HG03575 (cell line): ENCODE results near the gene CYP2W1.

Experiments used
- ATAC-seq: cut with Tn5 transposase; IDR thresholded peaks from one replicate; pipeline ENCODE4 v1.9.1; 2021; ENCODE audit not compliant: unreplicated experiment, insufficient number of reproducible peaks, low FRiP score; ENCODE audit errors: extremely low read depth

CYP2W1 gene

DNA sequence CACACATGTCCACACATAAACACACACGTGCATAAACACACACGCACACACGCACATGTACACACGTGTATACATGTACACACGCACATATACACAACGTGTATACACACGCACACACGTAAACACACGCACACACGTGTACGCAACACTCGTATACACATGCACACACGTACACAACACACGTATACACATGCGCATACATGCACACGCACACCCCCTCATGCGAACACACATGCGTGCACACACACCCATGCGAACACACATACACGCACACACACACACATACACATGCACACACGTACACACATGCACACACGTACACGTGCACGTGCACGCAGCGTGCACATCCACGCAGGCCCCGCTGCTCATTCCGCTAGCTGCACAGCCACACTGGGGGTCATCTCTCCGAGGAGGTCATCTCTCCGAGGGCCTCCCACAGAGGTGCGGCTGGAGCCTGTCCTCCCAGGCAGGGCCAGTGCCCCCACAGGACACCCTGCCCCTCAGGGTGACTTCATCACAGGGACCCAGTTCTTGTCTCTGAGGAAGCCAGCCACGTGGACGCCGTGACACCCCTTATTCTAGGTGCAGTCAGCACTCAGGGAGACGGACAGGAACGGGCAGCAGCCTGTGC is 25.9 kb downstream of the CYP2W1 start:
- ATAC-seq: no peak

DNA sequence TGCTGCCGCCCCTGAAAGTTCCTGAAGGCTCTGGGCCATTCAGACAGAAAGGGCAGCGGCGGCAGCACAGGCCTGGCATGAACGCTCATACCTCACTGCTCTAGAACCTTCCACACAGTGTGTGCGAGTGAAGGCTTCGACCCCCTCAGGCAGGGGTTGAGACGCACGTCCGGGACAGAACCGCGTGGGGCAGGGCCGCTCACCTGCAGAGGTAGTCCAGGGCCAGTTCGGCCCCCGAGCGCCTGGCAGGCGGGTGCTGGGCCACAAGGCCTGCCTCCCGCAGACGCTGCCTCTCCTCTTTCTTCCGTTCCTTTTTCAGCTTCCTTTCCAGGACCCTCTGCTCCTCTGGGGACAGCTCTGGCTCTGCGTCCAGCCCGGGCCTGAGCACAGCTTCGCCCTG is 26.8 kb downstream of the CYP2W1 start:
- no peak for ATAC-seq

DNA sequence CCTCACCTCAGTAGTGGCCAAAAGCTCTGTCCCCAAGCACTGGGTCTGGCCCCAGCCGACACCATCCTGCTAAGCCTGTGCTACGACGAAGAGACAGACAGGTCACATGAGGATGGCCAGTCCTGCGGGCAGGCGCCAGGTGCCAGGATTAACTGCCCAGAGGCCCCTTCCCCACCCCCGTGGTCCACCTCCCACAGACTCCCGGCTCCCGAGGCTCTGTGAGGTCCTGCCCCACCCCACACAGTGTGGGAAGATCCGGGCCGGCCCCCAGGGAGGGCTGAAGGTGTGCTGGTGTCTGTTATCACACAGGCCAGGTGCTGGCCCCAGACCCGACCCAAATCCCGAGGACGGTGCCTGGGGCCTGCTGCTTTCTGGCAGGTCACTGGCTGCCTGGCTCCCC is 27.2 kb downstream of the CYP2W1 start:
- ATAC-seq: no peak

DNA sequence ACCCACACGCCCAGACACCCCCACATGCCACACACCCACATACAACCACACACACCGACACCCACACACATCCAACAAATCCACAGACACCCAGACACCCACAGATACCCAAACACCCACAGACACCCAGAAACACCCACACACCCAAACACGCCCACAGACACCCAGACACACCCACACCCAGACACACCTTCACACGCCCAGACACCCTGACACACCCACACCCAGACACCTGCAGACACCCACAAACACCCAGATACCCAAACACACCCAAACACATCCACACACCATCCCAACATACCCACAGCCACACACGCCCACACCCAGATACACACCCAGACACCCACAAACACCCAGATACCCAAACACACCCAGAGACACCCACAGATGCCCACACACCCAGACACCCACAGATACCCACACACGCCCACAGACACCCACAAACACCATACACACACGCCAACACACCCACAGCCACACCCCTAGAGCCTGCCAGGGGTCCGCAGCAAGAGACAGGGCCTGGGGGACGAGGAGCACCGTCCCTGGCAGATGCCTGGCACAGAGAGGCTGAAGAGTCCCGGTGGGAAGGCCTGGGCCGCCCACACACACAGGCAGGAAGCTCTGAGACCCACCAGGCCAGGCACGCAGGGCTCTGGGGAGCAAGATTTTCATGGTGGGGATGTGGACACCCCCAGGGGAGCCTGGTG is 28.5 kb downstream of the CYP2W1 start:
- ATAC-seq: no peak

DNA sequence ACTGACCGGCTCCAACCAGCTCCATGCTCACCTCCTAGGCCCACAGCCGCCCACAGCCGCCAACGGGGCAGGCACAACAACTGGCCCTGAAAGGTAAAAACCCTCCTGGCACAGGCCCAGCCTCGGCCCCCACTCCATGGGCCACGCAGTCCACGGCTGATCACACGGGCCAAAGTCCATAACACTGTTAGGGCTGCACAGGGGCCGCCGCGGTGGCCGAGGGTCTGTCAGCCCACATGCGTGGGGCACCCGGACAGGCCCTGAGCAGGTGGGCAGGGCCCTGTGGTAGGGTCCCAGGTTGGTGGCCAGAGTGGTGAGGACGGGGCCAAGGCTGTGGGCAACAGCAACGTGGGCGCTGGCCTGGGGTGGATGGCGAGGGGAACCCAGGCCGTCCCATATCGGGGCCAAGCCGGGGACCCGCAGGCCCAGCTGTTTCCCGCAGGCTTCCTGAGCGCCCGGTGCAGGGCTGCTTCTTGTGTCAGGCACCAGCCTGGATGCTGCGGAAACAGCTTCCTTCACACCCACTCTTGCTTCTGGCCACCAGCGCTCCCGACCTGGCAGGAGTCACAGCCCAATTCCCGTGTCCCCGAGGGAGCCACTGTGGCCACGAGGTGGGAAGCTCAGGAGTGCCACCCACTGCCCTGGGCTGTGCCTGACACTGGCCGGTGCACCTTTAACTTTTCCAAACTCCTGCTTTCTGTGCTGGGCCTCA is 29.2 kb downstream of the CYP2W1 start:
- ATAC-seq: no peak

DNA sequence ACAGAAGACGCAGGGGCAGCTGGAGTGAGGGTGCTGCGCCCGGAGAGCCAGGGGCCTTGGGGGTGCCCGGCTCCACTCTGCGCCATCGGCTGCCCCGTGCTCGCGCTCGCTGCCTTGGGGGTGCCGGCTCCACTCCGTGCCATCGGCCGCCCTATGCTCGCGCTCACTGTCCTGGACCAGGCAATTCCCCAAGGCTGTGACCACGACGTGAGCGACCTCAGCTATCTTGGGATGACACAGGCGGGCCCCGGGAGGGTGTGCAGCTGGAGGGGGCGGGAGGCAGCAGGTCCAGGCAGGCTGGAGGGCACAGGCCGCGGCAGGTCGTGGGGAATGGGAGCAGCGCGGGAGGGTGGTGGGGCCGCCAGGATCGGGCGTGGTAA is 29.7 kb downstream of the CYP2W1 start:
- no peak for ATAC-seq

DNA sequence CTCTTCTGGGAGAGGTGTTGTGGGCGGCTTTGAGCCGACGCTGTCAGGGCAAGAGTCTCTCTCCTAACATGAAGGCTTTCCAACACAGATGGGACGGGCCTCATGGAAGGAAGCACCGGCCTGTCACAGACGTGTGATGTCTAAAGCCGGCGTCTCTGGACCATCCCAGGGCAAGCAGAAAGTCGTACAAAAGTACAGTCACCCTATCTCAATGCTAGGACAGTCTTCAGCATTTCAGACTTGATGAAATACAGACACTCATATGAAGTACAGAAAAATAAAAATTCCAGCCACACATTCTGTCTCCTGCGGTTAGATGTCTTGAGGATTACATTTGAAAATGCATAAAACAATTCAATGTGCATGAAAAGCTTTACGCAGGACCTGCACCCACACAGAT is 30.6 kb downstream of the CYP2W1 start:
- ATAC-seq: no peak

DNA sequence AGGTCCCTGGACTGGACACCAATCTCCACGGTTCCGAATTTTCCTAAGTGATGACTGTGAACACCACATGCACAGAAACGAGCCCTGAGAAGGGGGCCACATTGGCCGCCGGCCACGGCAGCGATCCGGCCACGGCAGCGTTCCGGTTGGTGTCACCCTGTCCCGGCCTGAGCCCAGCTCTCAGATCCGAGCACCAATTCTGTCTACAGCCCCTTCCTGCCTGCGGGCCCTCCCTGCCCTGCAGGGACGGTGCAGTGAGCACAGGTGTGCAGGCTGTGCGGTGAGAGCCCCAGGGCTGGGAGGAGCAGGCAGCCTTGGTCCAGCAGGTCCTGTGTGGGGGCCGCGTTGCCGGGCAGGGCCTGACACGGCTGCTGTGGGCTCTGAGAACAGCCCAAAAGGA is 31.7 kb downstream of the CYP2W1 start:
- ATAC-seq: no peak

DNA sequence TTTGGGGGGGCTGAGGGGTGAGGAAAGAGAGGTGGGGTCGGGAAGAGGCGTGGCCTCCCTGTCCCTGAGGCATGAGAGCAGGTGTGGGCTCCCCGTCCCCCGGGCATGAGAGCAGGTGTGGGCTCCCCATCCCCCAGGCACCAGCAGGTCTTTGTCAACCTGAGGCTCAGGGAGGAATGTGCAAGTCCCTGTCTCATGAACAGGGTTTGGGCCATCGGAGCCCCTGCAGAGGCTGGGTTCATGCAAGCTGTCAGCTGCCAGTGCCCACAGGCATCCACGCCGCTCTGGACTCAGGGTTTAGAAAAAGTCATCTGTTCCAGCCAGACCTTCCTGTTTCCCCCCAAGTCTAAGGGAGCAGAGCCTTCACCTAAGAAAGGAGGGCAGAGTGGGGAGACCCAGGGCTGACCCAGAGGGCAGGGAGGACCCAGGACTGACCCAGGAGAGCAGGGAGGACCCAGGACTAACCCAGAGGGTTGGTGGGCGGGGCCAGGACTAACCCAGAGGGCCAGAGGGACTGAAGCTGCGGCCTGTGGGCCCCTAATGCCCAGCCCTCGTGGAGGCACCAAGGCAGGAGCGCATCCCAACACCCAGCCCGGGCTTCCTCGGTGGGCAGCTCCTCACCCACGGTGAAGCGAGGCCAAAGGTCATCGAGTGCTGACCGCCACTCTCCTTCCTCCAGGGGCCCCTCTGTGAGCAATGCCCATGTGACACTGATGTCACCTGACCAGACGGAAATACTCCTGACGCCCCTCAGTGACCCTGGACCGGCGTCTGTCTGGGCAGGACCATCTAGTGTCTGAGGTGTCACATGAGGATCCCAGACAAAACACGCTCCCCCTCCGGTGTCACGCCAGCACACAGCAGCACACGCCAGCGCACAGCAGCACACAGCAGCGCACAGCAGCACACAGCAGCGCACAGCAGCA is 32.5 kb downstream of the CYP2W1 start:
- no peak for ATAC-seq

DNA sequence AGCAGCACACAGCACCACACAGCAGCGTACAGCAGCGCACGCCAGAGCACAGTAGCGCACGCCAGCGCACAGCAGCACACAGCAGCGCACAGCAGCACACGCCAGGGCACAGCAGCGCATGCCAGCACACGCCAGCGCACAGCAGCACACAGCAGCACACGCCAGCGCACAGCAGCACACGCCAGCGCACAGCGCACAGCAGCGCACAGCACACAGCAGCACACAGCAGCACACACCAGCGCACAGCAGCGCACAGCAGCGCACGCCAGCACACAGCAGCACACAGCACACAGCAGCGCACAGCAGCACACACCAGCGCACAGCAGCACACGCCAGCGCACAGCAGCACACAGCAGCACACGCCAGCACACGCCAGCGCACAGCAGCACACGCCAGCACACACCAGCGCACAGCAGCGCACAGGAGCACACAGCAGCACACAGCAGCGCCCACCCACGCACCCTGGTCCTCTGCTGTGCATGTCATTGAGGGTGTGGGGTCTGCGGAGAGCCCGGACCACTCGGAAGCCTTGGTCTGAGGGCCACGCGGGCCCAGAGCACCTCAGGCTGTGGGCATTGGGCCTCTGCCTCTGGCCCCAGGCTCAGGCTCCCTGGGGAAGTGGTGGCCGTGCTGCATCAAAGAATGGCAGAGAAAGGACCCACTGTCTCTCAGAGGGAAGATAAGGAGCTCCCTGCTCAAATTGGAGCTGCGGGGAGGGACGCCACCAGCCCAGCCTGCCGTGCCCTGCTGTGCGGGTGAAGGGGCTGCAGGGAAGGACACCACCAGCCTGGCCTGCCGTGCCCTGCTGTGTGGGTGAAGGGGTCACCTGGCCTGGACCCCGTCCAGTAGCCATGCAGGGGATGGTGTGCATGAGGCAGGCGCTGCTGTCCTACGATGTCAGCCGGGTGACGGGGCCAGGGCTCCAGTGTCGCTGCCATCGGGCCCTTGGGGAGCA is 33.9 kb downstream of the CYP2W1 start:
- ATAC-seq: no peak

DNA sequence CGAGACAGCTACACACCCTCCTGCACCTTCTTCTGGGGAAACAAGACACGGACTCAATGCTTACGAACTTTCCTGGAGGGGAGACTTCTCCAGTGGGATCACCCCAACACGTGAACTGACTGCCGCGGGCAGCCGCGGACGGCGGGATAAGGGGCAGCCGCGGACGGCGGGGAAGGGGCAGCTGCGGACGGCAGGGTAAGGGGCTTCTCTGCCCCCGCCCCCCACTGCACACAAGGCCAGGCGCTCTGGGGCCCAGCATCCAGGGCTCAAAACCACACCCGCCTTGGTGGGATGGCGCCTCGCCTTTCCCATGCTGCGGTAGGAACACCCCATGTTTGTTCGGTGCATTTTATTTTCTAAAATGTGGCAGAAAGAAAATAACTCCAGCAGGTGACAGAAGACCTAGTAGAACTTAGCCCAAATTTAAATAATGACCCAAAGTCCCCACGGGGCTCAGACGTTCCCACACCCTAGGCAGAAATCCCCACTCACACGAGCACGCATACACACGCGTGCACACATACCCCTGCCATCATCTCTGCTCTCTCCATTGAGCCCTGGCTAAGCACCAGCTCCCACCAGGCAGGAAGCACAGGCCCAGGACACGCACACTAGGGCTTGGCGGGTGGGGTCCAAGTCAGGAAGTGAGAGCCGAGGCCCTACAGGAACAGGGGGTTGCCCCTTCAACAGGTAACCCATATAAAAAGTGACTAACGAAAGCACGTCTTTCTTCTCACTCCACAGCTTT is 34.8 kb downstream of the CYP2W1 start:
- no peak for ATAC-seq

DNA sequence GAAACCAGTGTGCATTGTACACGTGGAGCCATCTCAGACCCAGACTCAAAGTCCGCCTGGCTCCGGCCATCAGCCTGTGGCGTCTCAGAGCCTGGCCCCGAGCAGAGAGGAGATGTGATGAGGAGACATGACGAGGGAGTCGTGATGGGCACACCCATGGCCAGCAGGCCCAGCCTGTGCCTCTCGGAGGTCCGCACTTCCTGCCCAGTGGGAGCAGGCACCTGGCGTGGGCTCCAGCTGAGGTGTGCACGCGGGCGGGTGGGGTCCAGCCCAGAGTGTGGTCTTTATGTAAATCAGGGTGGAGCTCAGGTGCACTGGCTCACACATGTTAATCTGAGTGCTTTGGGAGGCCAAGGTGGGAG is 35.3 kb downstream of the CYP2W1 start:
- ATAC-seq: no peak

DNA sequence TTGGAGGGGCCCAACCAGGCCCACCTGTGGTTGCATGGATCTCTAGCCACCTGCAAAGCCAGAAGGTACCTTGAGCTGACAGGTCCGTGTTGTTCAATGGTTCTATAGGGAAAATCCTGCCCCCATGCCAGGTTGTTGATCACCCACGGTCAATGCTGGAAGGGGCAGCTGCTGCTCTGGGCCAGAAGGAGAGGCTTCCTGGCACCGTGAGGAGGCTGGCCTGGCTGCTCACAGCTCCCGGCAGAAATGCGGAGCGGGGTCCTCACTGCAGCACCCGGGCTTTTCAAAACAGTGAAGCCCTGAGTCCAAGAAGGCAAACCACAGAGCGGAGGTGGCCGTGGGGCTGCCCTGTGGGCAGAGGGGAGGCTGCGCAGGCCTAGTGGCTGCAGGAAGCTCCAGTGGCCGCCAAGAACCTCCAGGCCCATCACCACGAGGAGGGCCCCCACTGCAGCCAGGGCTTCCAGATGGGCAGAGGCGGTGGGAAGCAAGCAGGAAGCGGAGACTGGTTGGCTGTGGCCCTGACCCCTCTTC is 36.3 kb downstream of the CYP2W1 start:
- ATAC-seq: no peak

DNA sequence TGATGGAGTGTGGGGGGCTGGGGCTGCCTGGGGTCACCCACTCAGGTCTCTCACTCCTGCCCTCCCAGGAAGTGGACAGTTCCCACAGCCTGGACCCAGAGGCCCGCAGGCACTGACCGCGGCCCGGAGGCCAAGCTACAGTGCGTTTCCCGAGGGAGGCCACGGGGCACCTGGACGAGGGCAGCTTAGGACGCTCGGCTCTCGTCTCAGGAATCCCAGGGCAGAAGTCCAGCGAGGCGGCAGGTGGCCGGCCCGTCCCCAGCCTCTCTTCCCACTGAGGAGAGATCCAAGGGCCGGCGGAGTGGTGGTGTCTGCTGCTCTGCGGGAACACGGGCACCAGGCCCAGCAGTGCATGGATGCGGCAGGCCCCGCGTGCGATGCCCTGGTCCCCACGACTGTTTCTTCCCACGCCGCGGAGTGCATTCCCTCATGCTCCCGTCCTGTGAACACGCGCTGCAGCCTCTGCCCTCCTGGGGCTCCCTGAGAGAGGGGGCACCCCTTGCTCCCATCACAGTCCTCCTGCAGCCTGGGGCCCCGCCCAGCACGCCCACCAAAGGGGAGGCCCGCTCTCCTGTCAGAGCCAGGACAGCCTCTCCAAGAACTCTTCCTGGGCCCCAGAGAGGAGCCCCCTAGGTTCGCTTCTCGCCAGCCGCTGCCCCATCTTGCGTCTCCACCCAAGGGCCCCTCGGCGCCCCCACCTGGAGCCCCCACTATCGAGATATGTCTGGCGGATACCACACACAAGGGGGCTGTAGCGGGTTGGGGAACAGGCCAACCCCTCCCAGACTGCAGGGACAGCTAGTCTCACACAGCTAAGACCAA is 37.0 kb downstream of the CYP2W1 start:
- ATAC-seq: no peak

DNA sequence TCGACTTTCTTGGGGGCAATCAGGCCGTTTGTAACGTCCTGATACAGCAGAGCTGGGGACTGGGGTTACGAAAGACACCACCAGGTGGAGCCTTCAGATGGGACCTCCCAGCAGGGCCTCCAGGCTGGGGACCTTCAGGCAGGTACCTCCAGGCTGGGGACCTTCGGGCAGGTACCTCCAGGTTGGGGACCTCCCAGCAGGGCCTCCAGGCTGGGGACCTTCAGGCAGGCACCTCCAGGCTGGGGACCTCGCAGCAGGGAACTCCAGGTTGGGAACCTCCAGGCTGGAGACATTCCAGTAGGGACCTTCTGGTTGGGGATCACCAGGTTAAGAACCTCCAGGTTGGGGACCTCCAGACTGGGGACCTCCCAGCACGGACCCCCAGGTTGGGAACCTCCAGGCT is 37.9 kb downstream of the CYP2W1 start:
- no peak for ATAC-seq

DNA sequence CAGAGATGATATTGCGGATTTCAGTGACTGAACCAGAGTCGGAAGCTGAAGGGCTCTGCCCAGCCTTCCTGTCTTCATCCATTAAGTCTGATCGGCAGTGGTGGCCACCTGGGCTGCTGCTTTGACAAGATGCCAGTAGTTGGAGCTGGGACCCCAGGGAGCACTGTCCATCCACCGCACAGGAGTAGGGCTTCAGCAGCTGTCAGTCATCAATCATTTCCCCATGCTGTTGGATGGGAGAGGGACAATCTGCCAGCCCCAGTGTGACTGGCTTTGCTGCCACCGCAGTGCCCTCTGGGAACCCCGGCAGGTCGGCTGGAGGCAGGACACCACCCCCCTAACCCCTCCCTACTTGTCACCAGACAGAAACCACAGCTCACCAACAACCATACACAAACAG is 38.4 kb downstream of the CYP2W1 start:
- ATAC-seq: no peak

DNA sequence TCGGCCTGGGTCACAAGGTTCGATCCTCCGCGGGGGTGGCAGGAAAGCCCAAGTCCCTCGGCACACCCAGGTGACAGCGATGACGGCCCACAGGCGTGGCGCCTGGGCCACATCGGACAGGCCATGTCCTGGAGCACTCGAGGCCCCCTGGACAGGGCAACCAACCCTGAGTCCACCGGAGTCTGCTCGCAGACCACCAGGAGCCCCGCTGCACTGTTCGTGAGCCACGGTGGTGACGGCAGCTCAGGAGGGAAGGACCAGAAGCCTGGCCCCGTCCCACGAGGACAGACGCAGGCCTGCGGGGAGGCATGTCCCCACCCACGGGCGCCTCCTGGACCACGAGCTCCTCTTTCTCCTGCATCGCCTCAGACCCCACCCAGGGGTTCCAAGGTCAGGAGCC is 39.0 kb downstream of the CYP2W1 start:
- ATAC-seq: no peak
